NCI-H460 (cell line): ENCODE results near the gene RNF111. TPM values are rescaled to one million over a fixed set of nuclear protein-coding genes. Genes with fewer than 3 reads are reported as not detected.
"Not testable (repeated sequence)": the region's sequence is repeated elsewhere in the genome, so short reads cannot be mapped to it uniquely, and the experiment has no call there.

ENCODE experiments used
- DNase-seq: peaks from one replicate; pipeline ENCODE4 v3.0.0-alpha.2; 2016; ENCODE audit warnings: low read depth; ENCODE audit errors: extremely low read depth
- total RNA-seq: library from RNA; depleted of rRNA; stranded (reverse); fragments of >200 nt; shearing (Covaris generic); gene quantifications from 2 replicates; pipeline ENCODE4 v1.2.3, GENCODE V29; 2014; rRNA removed

Gene RNF111
- total RNA-seq, 1 experiment from 2014 or later: 3.8 TPM

DNA sequence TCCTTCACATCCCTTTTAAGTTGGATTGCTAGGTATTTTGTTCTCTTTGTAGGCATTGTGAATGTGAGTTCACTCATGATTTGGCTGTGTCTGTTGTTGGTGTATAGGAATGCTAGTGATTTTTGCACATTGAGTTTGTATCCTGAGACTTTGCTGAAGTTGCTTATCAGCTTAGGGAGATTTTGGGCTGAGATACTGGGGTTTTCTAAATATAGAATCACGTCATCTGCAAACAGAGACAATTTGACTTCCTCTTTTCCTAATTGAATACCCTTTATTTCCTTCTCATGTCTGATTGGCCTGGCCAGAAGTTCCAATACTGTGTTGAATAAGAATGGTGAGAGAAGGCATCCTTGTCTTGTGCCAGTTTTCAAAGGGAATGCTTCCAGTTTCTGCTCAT, 139.8 kb downstream of the RNF111 start:
- not testable (repeated sequence) for DNase-seq

DNA sequence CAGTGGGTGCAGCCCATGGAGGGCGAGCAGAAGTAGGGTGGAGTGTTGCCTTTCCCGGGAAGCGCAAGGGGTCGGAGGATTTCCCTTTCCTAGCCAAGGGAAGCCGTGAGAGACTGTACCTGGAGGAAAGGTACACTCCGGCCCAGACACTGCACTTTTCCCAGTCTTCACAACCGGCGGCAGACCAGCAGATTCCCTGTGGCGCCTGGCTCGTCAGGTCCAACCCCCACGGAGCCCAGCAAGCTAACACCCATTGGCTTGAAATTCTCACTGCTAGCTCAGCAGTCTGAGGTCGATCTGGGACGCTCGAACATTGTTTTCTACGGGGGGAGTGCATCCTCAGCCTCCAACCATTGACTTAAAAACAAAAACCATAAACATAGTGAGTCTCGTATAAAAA, 144.0 kb downstream of the RNF111 start:
- no peak for DNase-seq

DNA sequence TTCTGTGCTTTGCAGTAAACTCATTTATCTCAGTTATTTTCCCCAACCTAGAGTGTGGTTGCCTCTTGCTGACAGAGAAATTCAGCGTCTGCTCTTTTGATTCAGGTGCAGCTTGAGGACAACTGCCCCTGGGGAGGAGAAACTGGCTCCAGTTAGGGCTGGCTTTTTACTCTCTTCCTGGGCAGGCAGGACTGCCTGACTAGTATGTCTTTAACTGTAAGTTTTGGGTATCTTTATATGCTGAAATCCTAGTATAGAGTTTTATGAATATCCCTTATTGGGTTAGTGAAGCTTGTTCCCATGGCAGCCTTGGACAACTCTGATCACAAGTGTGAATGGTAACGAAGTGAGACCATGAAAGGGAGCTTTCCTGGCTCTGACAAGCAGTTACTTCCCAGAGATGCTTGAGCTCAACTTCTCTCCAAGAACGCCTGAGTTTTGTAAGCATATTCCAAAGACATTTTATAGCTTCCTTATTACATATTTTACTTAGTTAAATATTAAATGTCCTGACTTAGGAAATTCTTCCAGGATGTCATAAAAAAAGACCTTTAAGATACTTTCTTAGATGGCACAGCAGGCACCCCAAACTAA, 144.6 kb downstream of the RNF111 start:
- DNase-seq: no peak

DNA sequence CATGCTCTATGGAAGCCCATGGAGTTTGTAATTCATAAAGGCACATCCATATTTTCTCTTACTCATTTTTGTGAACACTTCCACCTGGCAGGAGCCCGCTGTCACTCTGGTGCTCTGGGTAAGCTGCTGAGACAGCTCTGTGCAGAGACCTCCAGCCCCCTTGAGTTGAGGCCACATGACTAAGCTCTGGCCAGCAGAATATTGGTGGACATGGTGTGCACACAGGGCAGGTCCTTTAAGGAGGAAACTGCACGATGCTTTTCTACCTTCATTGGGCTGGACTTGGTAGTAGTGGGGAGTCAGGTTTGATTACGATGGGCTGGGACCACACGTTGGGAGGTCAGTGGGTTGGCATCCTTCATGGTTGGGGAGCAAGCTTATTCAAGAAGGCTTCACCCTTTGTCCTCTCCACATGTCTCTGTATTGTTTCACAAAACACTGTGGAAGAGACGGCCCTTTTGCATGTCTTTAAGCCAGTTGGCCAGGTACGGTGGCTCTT, 146.5 kb downstream of the RNF111 start:
- no peak for DNase-seq

DNA sequence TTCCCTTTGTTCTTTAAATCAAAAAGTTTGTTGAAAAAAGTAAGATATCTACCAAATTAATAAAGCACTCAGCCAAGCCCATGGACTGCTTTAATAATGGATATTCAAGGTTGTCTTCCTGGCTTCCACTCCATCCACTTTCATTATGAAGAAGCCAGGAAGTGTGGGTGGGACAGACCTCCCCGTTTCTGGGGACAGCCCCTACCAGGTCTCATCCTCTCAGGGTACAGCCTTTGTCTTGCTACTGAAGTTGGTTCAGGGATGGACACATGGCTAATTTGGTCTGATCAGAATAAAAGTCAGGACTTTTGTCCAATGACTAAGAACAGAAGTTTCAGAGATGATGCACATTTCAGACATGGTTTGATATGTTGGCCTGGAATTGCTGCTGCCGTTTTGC, 150.1 kb downstream of the RNF111 start:
- no peak for DNase-seq

DNA sequence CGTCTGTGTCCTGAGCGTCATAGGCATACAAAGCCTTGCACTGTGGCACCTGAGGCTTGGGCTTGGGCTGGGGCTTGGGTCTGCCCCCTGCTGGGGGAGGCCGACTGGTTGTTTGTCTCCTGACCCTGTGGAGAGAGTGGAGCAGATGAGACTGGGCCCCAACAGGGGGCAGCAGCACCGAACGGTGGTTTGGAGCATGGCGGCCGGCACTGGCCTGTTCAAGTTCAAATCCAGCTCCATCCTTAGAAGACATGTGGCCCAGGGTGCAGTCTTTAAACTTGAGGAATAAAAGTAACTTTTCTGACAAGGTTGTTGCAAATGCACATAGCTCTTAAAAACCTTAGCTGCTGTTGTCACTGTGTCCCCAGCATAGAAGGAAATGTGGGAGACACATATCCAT, 150.8 kb downstream of the RNF111 start:
- DNase-seq: peak; percentile 29

DNA sequence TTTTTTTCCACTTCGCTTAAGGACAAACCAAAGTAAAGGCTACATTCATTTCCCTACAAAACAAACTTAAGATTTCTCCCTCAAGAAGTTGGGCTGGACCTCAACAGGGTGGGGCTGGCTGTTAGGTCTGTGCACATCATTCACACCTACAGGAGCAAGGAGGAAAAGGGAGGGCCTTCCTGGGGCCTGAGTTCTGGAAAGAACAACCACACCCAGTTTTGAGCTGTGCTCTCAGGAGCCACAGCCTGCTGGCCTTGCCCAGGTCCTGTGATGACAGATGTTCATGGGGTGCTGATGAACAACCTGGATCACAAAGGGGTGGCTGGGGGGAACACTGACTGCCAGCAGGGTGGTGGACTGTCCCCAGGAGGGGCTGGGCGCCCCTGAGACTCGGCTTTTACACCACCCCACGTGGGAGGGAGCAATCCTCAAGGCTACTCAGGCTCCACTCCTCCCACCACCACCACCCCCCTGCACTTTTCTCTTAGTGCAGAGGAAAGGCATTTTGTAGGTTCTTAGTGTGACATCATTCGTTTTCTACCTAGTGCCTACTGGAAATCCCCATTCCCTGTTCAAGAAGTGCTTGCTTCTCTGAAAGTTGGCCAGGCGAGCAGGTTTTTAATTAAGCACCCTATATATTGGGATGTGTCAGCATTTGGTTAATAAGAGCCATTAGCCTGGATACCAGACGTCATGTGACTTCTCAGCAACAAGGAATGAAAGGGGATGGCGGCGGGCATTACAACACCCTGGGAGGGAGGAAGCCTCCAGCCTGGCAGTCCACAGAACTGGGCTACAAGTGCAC, 153.2 kb downstream of the RNF111 start:
- DNase-seq: no peak

DNA sequence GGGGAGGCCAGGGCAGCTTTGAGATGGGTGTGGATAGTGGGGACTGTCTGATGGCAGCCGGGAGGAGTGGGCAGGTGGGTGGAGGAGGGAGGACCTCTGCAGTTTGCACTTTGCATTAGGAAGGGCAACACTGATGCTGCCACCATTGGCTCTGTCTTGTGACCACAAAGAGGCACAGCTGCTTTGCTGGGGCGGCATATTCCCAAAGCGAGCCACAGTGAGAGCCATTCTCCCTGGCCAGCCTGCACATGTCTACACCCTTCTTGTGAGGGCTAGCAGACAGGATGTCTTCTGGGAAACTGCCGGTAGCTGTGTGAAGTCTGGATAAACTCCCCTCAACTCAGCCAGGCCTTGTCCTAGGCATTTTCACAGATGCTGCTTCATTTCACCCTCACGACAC, 155.8 kb downstream of the RNF111 start:
- no peak for DNase-seq

DNA sequence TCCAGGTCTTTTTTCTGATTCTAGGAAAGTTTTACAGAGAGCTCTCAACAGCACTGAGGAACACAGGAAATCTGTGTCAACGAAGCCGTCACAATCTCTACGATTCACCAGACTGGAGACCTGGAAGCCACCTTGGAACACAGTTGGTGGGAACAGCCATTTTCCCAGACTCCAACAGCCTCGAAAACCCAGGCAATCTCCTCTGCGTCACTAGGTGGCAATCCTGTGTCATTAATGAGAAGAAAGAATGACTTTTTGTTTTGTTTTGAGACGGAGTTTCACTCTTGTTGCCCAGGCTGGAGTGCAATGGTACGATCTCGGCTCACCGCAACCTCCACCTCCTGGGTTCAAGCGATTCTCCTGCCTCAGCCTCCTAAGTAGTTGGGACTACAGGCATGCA, 157.1 kb downstream of the RNF111 start:
- not testable (repeated sequence) for DNase-seq

Other genes starting within 250 kb of the RNF111 start
- 66.3 and 87.4 TPM in 2 replicates for gene ADAM10, start 238.0 kb upstream of the RNF111 start, total RNA-seq
- 7.0 and 8.6 TPM in 2 replicates for gene MINDY2, start 216.4 kb upstream of the RNF111 start, total RNA-seq
- gene SLTM, start 54.0 kb upstream of the RNF111 start, total RNA-seq: 83.1 and 114 TPM in 2 replicates
- gene CCNB2, start 117.5 kb downstream of the RNF111 start, total RNA-seq: 81.1 TPM in 2 replicates
- not detected in 2 replicates for gene LDHAL6B, start 219.2 kb downstream of the RNF111 start, total RNA-seq